CD14-positive monocyte (primary cell): Measurements from ENCODE around the gene LRP1B. TPM values are rescaled to one million over a fixed set of nuclear protein-coding genes. Genes with fewer than 3 reads are reported as not detected.

ENCODE experiments used
- DNase-seq, 3 donors: peaks; one replicate each; pipeline ENCODE4 v3.0.0-alpha.2; 2011 to 2022
- H2AFZ ChIP-seq: 2 replicates; pipeline ENCODE4 v1.6.0; 2012; ENCODE audit warnings: mild to moderate bottlenecking, low read depth, low read length, inconsistent platforms; ENCODE audit not compliant: insufficient read depth, poor library complexity, severe bottlenecking
- H3K27ac ChIP-seq, 2 donors: 1 replicate in 1 of 2; 2 replicates in 1 of 2; pipeline ENCODE4 v1.5.1; 2012 to 2013; ENCODE audit warnings: low read length in 2 of 2, control low read depth in 1 of 2, inconsistent platforms in 1 of 2, low read depth in 1 of 2, mild to moderate bottlenecking in 1 of 2
- H3K27me3 ChIP-seq, 2 donors: one replicate each; pipeline versions ENCODE4 v1.6.0 to v1.6.1; 2011 to 2013; ENCODE audit warnings: low read length in 2 of 2; ENCODE audit not compliant: control insufficient read depth in 2 of 2, insufficient read depth in 2 of 2
- H3K36me3 ChIP-seq, 2 donors: replicated peaks in 1 of 2; 1 replicate in 1 of 2; 2 replicates in 1 of 2; pipeline versions ENCODE4 v1.5.1 to v1.6.1; 2012 to 2013; ENCODE audit warnings: low read length in 2 of 2, control low read depth in 1 of 2, inconsistent platforms in 1 of 2, mild to moderate bottlenecking in 1 of 2; ENCODE audit not compliant: insufficient read depth in 2 of 2, control insufficient read depth in 1 of 2
- H3K4me1 ChIP-seq, 2 donors: 1 replicate in 1 of 2; 2 replicates in 1 of 2; pipeline versions ENCODE4 v1.5.1 to v1.6.1; 2012 to 2013; ENCODE audit warnings: low read length in 2 of 2, control low read depth in 1 of 2, inconsistent platforms in 1 of 2, mild to moderate bottlenecking in 1 of 2, moderate library complexity in 1 of 2; ENCODE audit not compliant: insufficient read depth in 2 of 2, control insufficient read depth in 1 of 2
- H3K4me2 ChIP-seq: replicated peaks from 2 replicates; pipeline ENCODE3; 2012; ENCODE audit warnings: low read length, moderate library complexity, mild to moderate bottlenecking; ENCODE audit not compliant: poor library complexity, severe bottlenecking; ENCODE audit errors: extremely low read depth
- H3K4me3 ChIP-seq, 3 experiments: fragments of 200-600 bp in 1 of 3; sonication (generic) in 1 of 3; replicated peaks in 1 of 3; 1 replicate in 2 of 3; 2 replicates in 1 of 3; pipeline ENCODE4 v1.5.1; 2011 to 2013; ENCODE audit warnings: low read length in 3 of 3, mild to moderate bottlenecking in 3 of 3, control low read depth in 2 of 3, low read depth in 2 of 3, inconsistent platforms in 1 of 3, moderate library complexity in 1 of 3
- H3K79me2 ChIP-seq: 2 replicates; pipeline ENCODE4 v1.6.0; 2012; ENCODE audit warnings: mild to moderate bottlenecking, control low read depth, inconsistent platforms, low read length, moderate library complexity; ENCODE audit not compliant: insufficient read depth
- H3K9ac ChIP-seq: 2 replicates; pipeline ENCODE4 v1.6.0; 2017; ENCODE audit warnings: low read length, mild to moderate bottlenecking; ENCODE audit not compliant: insufficient read depth, poor library complexity, severe bottlenecking
- H3K9me3 ChIP-seq, 2 donors: replicated peaks in 1 of 2; 1 replicate in 1 of 2; 2 replicates in 1 of 2; pipeline versions ENCODE4 v1.5.1 to v1.6.1; 2012 to 2013; ENCODE audit warnings: low read length in 2 of 2, control low read depth in 1 of 2; ENCODE audit not compliant: control insufficient read depth in 1 of 2, insufficient read depth in 1 of 2
- H4K20me1 ChIP-seq: 2 replicates; pipeline ENCODE4 v1.6.0; 2012; ENCODE audit warnings: mild to moderate bottlenecking, low read length, control low read depth, moderate library complexity; ENCODE audit not compliant: insufficient read depth
- H3K27ac Mint-ChIP-seq, 7 donors: one replicate each; pipeline ENCODE4 v1.8.0; 2020; ENCODE audit warnings: mild to moderate bottlenecking in 7 of 7, mixed read lengths in 7 of 7, moderate library complexity in 6 of 7, inconsistent platforms in 2 of 7
- H3K27me3 Mint-ChIP-seq, 3 donors: one replicate each; pipeline ENCODE4 v1.8.0; 2021 to 2022; ENCODE audit warnings: low read depth in 3 of 3, mild to moderate bottlenecking in 3 of 3, mixed read lengths in 3 of 3, moderate library complexity in 3 of 3, inconsistent platforms in 1 of 3
- H3K36me3 Mint-ChIP-seq, 2 donors: one replicate each; pipeline ENCODE4 v1.8.0; 2020; ENCODE audit warnings: mixed read lengths in 2 of 2, inconsistent platforms in 1 of 2, mild to moderate bottlenecking in 1 of 2
- H3K4me1 Mint-ChIP-seq: one replicate; pipeline ENCODE4 v1.8.0; 2020; ENCODE audit warnings: mild to moderate bottlenecking, mixed read lengths
- H3K4me3 Mint-ChIP-seq, 2 donors: one replicate each; pipeline ENCODE4 v1.8.0; 2020; ENCODE audit warnings: mild to moderate bottlenecking in 2 of 2, mixed read lengths in 2 of 2, moderate library complexity in 1 of 2
- H3K9me3 Mint-ChIP-seq, 7 donors: one replicate each; pipeline ENCODE4 v1.8.0; 2020 to 2022; ENCODE audit warnings: mixed read lengths in 7 of 7, mild to moderate bottlenecking in 6 of 7, moderate library complexity in 6 of 7, inconsistent platforms in 2 of 7
- CTCF ChIP-seq: fragments of 200-600 bp; IDR thresholded peaks from one replicate; pipeline ENCODE4 v1.8.0; 2022; ENCODE audit warnings: antibody characterized with exemption, mild to moderate bottlenecking
- WGBS: methylation state at CpG from one replicate; pipeline ENCODE4 v1.1.5; 2013; ENCODE audit warnings: missing lambda C conversion rate; ENCODE audit not compliant: insufficient coverage; 5-methylcytosine and 5-hydroxymethylcytosine counted together
- intact Hi-C, 2 donors: fragments of 100-400 bp; cut with micrococcal nuclease; formaldehyde crosslinking; loops; one replicate each; pipeline versions ENCODE4 v1.15.0 to v1.15.1; 2023
- polyA plus RNA-seq, 3 donors: library from polyadenylated mRNA; depleted of rRNA in 1 of 3; unstranded in 2 of 3; stranded (reverse) in 1 of 3; fragments of 300-500 nt in 2 of 3; fragments of >200 nt in 1 of 3; fragmentation: Illumina TruSeq in 2 of 3; gene quantifications; 1 replicate in 2 of 3; 2 replicates in 1 of 3; pipeline ENCODE4 v1.2.3, GENCODE V29; 2012 to 2021

The LRP1B gene
- polyA plus RNA-seq, 3 donors = not detected

- H3K4me1 Mint-ChIP-seq = no peaks in the 10 kb centered on the region
- peaks cover 0 to 2% (median 0%) of the 10 kb centered on the region in 3 donors for H3K27me3 Mint-ChIP-seq
These were observed 1546.3 kb downstream of the LRP1B start for GRCh38 chr2:140584471-140584870.

DNA sequence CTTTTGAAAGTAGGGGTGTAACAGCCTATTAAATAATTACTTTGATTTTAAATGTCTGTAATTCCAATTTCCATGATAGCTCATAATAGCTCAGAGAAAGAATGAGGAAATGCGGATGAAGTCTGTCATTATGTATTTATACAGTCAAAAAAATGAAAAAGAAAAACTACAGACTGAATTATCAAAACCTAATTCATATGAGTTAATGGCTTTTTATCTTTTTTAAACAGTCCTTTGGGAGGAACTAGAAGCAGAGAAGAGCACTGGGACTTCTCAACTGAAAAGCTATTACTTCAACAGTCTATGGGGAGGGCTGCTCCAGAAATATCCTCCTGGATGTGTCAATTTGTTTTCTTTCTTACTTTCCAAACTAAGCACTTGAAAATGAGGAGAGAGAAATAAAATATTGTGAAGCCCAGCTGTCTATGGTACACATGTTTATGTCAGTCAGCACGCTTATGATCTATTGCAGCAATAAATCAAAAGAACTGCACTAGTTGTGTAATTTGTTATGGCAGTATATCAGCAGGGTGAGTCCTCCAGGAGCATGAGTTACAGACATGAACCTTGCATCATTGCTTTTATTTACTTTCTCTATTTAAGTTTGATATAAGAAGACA lies 1550.2 kb downstream of the LRP1B start:
- H3K4me1 ChIP-seq = no peaks in the 10 kb centered on the region
- no peak overlapping the region for H3K27ac ChIP-seq
- Mint-ChIP-seq H3K27ac (no peak overlapping the region), H3K27me3 (peaks cover 0 to 2% (median 0%) of the 10 kb centered on the region in 3 donors), H3K36me3 (no peaks in the 10 kb centered on the region), H3K9me3 (no peaks in the 10 kb centered on the region), H3K4me1 (no peaks in the 10 kb centered on the region), H3K4me3 (no peak overlapping the region)
- H2AFZ ChIP-seq = no peak overlapping the region
- H3K79me2 ChIP-seq = no peaks in the 10 kb centered on the region
- no peak for DNase-seq
- no CpG with 5 or more reads among the region's 2 CpGs for WGBS
- H3K4me3 ChIP-seq = no peak overlapping the region
- H3K4me2 ChIP-seq = no peak overlapping the region
- no peak for TF ChIP-seq CTCF
- no peaks in the 10 kb centered on the region for H4K20me1 ChIP-seq
- intact Hi-C loops = no loop called here
- no peaks in the 10 kb centered on the region for H3K36me3 ChIP-seq
- no peak overlapping the region for H3K9ac ChIP-seq
- H3K9me3 ChIP-seq = peaks cover 0 to 6% of the 10 kb centered on the region in 2 donors
- no peaks in the 10 kb centered on the region for H3K27me3 ChIP-seq

More at GRCh38 chr2:140584471-140584870, 1546.3 kb downstream of the LRP1B start:
- Histone ChIP-seq H3K27me3 (no peaks in the 10 kb centered on the region), H4K20me1 (no peaks in the 10 kb centered on the region), H3K36me3 (no peaks in the 10 kb centered on the region), H3K79me2 (no peaks in the 10 kb centered on the region), H3K4me2 (no peak overlapping the region), H3K27ac (no peak overlapping the region), H2AFZ (no peak overlapping the region), H3K4me1 (no peaks in the 10 kb centered on the region), H3K9me3 (no peaks in the 10 kb centered on the region), H3K4me3 (no peak overlapping the region), H3K9ac (no peak overlapping the region)
- intact Hi-C loops = no loop called here
- no peak overlapping the region for H3K27ac Mint-ChIP-seq
- H3K36me3 Mint-ChIP-seq = no peaks in the 10 kb centered on the region
- no peak for TF ChIP-seq CTCF
- H3K4me3 Mint-ChIP-seq = no peak overlapping the region
- H3K9me3 Mint-ChIP-seq = no peaks in the 10 kb centered on the region
- DNase-seq = no peak
